T-cell (primary cell): ENCODE measurements around the gene IRGM. TPM values are rescaled to one million over a fixed set of nuclear protein-coding genes. Genes with fewer than 3 reads are reported as not detected.

Experiments
- ATAC-seq, 4 experiments: fragments of 200-7000 bp in 3 of 4; fragments of 150-1000 bp in 1 of 4; cut with Tn5 transposase; replicated peaks in 1 of 4; 1 replicate in 3 of 4; 2 replicates in 1 of 4; pipeline ENCODE4 v1.10.0; 2021; ENCODE audit warnings: moderate library complexity in 3 of 4, mild to moderate bottlenecking in 2 of 4, moderate number of reproducible peaks in 1 of 4
- CTCF ChIA-PET, 2 donors: fragments of 300-600 bp; sonication (Branson Sonifier 250); formaldehyde crosslinking; loops; one replicate each; lab custom pipeline; 2022; ENCODE audit warnings: antibody characterized with exemption in 2 of 2; lab: Charles Lee
- POLR2A ChIA-PET, 2 donors: fragments of 300-600 bp; sonication (Branson Sonifier 250); formaldehyde crosslinking; loops; one replicate each; lab custom pipeline; 2022; ENCODE audit warnings: antibody characterized with exemption in 2 of 2; lab: Charles Lee
- DNase-seq, 35 experiments: peaks; one replicate each; pipeline versions ENCODE4 v3.0.0 to v3.0.0-alpha.2; 2013 to 2023
- H3K27ac ChIP-seq: one replicate; pipeline ENCODE4 v1.5.1; 2013; ENCODE audit warnings: low read length
- H3K27me3 ChIP-seq, 2 experiments: replicated peaks in 1 of 2; 1 replicate in 1 of 2; 2 replicates in 1 of 2; pipeline versions ENCODE4 v1.6.1 to v1.7.0; 2013; ENCODE audit warnings: low read length in 1 of 2, mixed read lengths in 1 of 2; ENCODE audit not compliant: control insufficient read depth in 2 of 2, insufficient read depth in 2 of 2; ENCODE audit errors: extremely low read depth in 1 of 2
- H3K36me3 ChIP-seq, 2 donors: 1 replicate in 1 of 2; 2 replicates in 1 of 2; pipeline versions ENCODE4 v1.6.1 to v1.7.0; 2013; ENCODE audit warnings: low read length in 1 of 2; ENCODE audit not compliant: control insufficient read depth in 2 of 2, insufficient read depth in 1 of 2; ENCODE audit errors: extremely low read depth in 1 of 2
- H3K4me1 ChIP-seq, 2 experiments: 1 replicate in 1 of 2; 2 replicates in 1 of 2; pipeline versions ENCODE4 v1.6.1 to v1.7.0; 2013; ENCODE audit warnings: low read length in 2 of 2, mixed read lengths in 1 of 2; ENCODE audit not compliant: insufficient read depth in 2 of 2, control insufficient read depth in 1 of 2; ENCODE audit errors: extremely low read depth in 1 of 2
- H3K4me3 ChIP-seq, 2 donors: 1 replicate in 1 of 2; 2 replicates in 1 of 2; pipeline versions ENCODE4 v1.5.1 to v1.7.0; 2013; ENCODE audit warnings: mild to moderate bottlenecking in 2 of 2, low read length in 1 of 2, moderate library complexity in 1 of 2; ENCODE audit not compliant: control insufficient read depth in 1 of 2; ENCODE audit errors: extremely low read depth in 1 of 2
- H3K9me3 ChIP-seq: 2 replicates; pipeline ENCODE4 v1.7.0; 2013
- H3K27ac Mint-ChIP-seq, 2 donors: one replicate each; pipeline ENCODE4 v1.8.0; 2020 to 2021; ENCODE audit warnings: mild to moderate bottlenecking in 2 of 2, mixed read lengths in 2 of 2
- H3K27me3 Mint-ChIP-seq, 2 donors: one replicate each; pipeline ENCODE4 v1.8.0; 2021 to 2022; ENCODE audit warnings: mixed read lengths in 2 of 2
- H3K36me3 Mint-ChIP-seq: one replicate; pipeline ENCODE4 v1.8.0; 2021; ENCODE audit warnings: mixed read lengths
- H3K4me1 Mint-ChIP-seq, 3 donors: one replicate each; pipeline ENCODE4 v1.8.0; 2020 to 2022; ENCODE audit warnings: mixed read lengths in 3 of 3, mild to moderate bottlenecking in 1 of 3
- H3K4me3 Mint-ChIP-seq, 3 donors: one replicate each; pipeline ENCODE4 v1.8.0; 2020 to 2022; ENCODE audit warnings: mild to moderate bottlenecking in 3 of 3, mixed read lengths in 3 of 3, moderate library complexity in 3 of 3
- H3K9me3 Mint-ChIP-seq, 3 donors: one replicate each; pipeline ENCODE4 v1.8.0; 2020 to 2022; ENCODE audit warnings: mixed read lengths in 3 of 3
- WGBS: methylation state at CpG from one replicate; pipeline ENCODE4 v1.1.5; 2013; ENCODE audit warnings: missing lambda C conversion rate; ENCODE audit not compliant: insufficient coverage; 5-methylcytosine and 5-hydroxymethylcytosine counted together
- total RNA-seq, 35 experiments: library from RNA in 6 of 35; stranded (reverse) in 6 of 35; fragments of 120-200 nt in 1 of 35; gene quantifications; one replicate each; pipeline versions ENCODE4 v1.2.1 to v1.2.4 and lab custom pipeline; 2013 to 2026

IRGM gene
- total RNA-seq, 5 donors from 2014 or later (not counting 1 experiment from before 2014, with no cell fraction given): 2.1 to 3.9 (median 2.9) TPM

- Mint-ChIP-seq H3K36me3 (peaks cover 10% of the 10 kb centered on the region), H3K9me3 (peaks cover 3 to 26% (median 13%) of the 10 kb centered on the region in 3 donors), H3K4me1 (no peaks in the 10 kb centered on the region), H3K27me3 (peaks cover 0 to 10% of the 10 kb centered on the region in 2 donors), H3K27ac (no peak overlapping the region), H3K4me3 (no peak overlapping the region)
- DNase-seq (no peak), ATAC-seq (no peak)
- Histone ChIP-seq H3K27me3 (peaks cover 0 to 2% of the 10 kb centered on the region in 2 experiments), H3K27ac (no peak overlapping the region), H3K9me3 (no peaks in the 10 kb centered on the region), H3K4me3 (no peak overlapping the region), H3K36me3 (no peaks in the 10 kb centered on the region), H3K4me1 (no peaks in the 10 kb centered on the region)
- CTCF ChIA-PET: no interaction called here
- no CpG with 5 or more reads among the region's 2 CpGs for WGBS
- POLR2A ChIA-PET: no interaction called here
These were observed 14.0 kb downstream of the IRGM start for GRCh38 chr5:150860246-150860821.

GRCh38 chr5:150862070-150862469, 15.7 kb downstream of the IRGM start:
- H3K4me3 Mint-ChIP-seq: no peak overlapping the region
- DNase-seq: no peak
- no CpG with 5 or more reads among the region's 1 CpG for WGBS
- H3K4me1 ChIP-seq: no peaks in the 10 kb centered on the region
- H3K36me3 ChIP-seq: no peaks in the 10 kb centered on the region
- CTCF ChIA-PET: no interaction called here
- H3K27me3 ChIP-seq: peaks cover 0 to 2% of the 10 kb centered on the region in 2 experiments
- H3K36me3 Mint-ChIP-seq: peaks cover 7% of the 10 kb centered on the region
- no peak overlapping the region for H3K27ac Mint-ChIP-seq
- ATAC-seq: no peak
- no peak overlapping the region for H3K4me3 ChIP-seq
- H3K27me3 Mint-ChIP-seq: peaks cover 0 to 10% of the 10 kb centered on the region in 2 donors
- POLR2A ChIA-PET: no interaction called here
- H3K9me3 ChIP-seq: no peaks in the 10 kb centered on the region
- H3K27ac ChIP-seq: no peak overlapping the region
- no peaks in the 10 kb centered on the region for H3K4me1 Mint-ChIP-seq
- H3K9me3 Mint-ChIP-seq: peaks cover 3 to 39% (median 13%) of the 10 kb centered on the region in 3 donors

GRCh38 chr5:150879358-150879757, 33.0 kb downstream of the IRGM start:
- Mint-ChIP-seq H3K27me3 (peaks cover 0 to 5% of the 10 kb centered on the region in 2 donors), H3K4me1 (no peaks in the 10 kb centered on the region), H3K27ac (no peak overlapping the region), H3K36me3 (peaks cover 43% of the 10 kb centered on the region), H3K4me3 (no peak overlapping the region), H3K9me3 (peaks cover 7 to 39% (median 26%) of the 10 kb centered on the region in 3 donors)
- no peak for DNase-seq
- Histone ChIP-seq H3K27me3 (no peaks in the 10 kb centered on the region), H3K4me1 (no peaks in the 10 kb centered on the region), H3K27ac (no peak overlapping the region), H3K36me3 (no peaks in the 10 kb centered on the region), H3K4me3 (no peak overlapping the region), H3K9me3 (no peaks in the 10 kb centered on the region)
- ChIA-PET CTCF (interaction anchor here in 1 of 2 donors (0.8 kb wide), 1 partner anchor 33 kb away, joined by 3 read pairs; the partner anchor contains the start of gene IRGM), POLR2A (no interaction called here)
- no peak for ATAC-seq

- ChIA-PET CTCF (no interaction called here), POLR2A (interaction anchor here in 1 of 2 donors (0.6 kb wide), 1 partner anchor 235 kb away, joined by 8 read pairs; no protein-coding TSS in a partner anchor)
- no peaks in the 10 kb centered on the region for H3K36me3 ChIP-seq
- Mint-ChIP-seq H3K36me3 (peaks cover 58% of the 10 kb centered on the region), H3K4me1 (no peaks in the 10 kb centered on the region), H3K4me3 (no peak overlapping the region), H3K27me3 (no peaks in the 10 kb centered on the region), H3K27ac (no peak overlapping the region), H3K9me3 (peaks cover 30 to 78% (median 73%) of the 10 kb centered on the region in 3 donors)
- no peak for DNase-seq
- H3K4me3 ChIP-seq: no peak overlapping the region
- ATAC-seq: no peak
- no peaks in the 10 kb centered on the region for H3K4me1 ChIP-seq
- peaks cover 21% of the 10 kb centered on the region for H3K9me3 ChIP-seq
- no peaks in the 10 kb centered on the region for H3K27me3 ChIP-seq
- WGBS: no CpG with 5 or more reads among the region's 8 CpGs
- no peak overlapping the region for H3K27ac ChIP-seq
These were observed 49.4 kb downstream of the IRGM start for GRCh38 chr5:150895431-150896428.

Other genes with a start within 250 kb of the IRGM start
- 1 to 10 TPM in 3 of 5 donors, under 1 TPM in 2; 0.09 to 1.9 (median 1.0) TPM for gene SYNPO, start 205.9 kb upstream of the IRGM start, total RNA-seq
- not detected for gene MYOZ3, start 185.3 kb upstream of the IRGM start, total RNA-seq
- gene RBM22, start 145.5 kb upstream of the IRGM start, total RNA-seq: 10 to 100 TPM; 73.3 to 98.8 (median 82.3) TPM
- 10 to 100 TPM; 36.9 to 79.8 (median 38.4) TPM for gene DCTN4, start 87.5 kb upstream of the IRGM start, total RNA-seq
- gene SMIM3, start 67.8 kb upstream of the IRGM start, total RNA-seq: 1 to 10 TPM; 2.8 to 9.1 (median 5.7) TPM
- 1 to 10 TPM in 4 of 5 donors, under 1 TPM in 1; 0.86 to 2.8 (median 1.5) TPM for gene ZNF300, start 58.5 kb downstream of the IRGM start, total RNA-seq
- gene GPX3, start 174.1 kb downstream of the IRGM start, total RNA-seq: 1 to 10 TPM in 2 of 5 donors, under 1 TPM in 1, not detected in 2; 0.49 to 1.6 (median 1.4) TPM
- gene TNIP1, start 234.5 kb downstream of the IRGM start, total RNA-seq: 100 to 1,000 TPM; 118 to 211 (median 170) TPM